Trophoblast cell (in vitro differentiated cells and primary cell): ENCODE data around the gene GSTA3.

Experiments
- DNase-seq, 2 donors: peaks; one replicate each; pipeline ENCODE4 v3.0.0-alpha.2; 2016
- H2AFZ ChIP-seq: 2 replicates; pipeline ENCODE4 v1.6.1; 2013; ENCODE audit warnings: low read length, moderate library complexity, mild to moderate bottlenecking; ENCODE audit not compliant: insufficient read depth, poor library complexity
- H2AK5ac ChIP-seq: 2 replicates; pipeline ENCODE4 v1.6.1; 2013; ENCODE audit warnings: mild to moderate bottlenecking, low read length
- H2BK120ac ChIP-seq: 2 replicates; pipeline ENCODE4 v1.6.1; 2013; ENCODE audit warnings: low read length, mild to moderate bottlenecking, moderate library complexity; ENCODE audit not compliant: insufficient read depth, poor library complexity
- H2BK12ac ChIP-seq: 2 replicates; pipeline ENCODE4 v1.6.1; 2013; ENCODE audit warnings: mild to moderate bottlenecking, low read length, moderate library complexity
- H2BK5ac ChIP-seq: 2 replicates; pipeline ENCODE4 v1.6.1; 2013; ENCODE audit warnings: low read length, low read depth, moderate library complexity, mild to moderate bottlenecking; ENCODE audit not compliant: poor library complexity
- H3K14ac ChIP-seq: 2 replicates; pipeline ENCODE4 v1.6.1; 2013; ENCODE audit warnings: mild to moderate bottlenecking, low read length
- H3K18ac ChIP-seq: 2 replicates; pipeline ENCODE4 v1.6.1; 2013; ENCODE audit warnings: mild to moderate bottlenecking, low read length
- H3K23ac ChIP-seq: 2 replicates; pipeline ENCODE4 v1.6.1; 2013; ENCODE audit warnings: low read length
- H3K27ac ChIP-seq: 2 replicates; pipeline ENCODE4 v1.5.1; 2013; ENCODE audit warnings: low read depth, mild to moderate bottlenecking, inconsistent platforms, low read length, moderate library complexity
- H3K27me3 ChIP-seq: 2 replicates; pipeline ENCODE4 v1.6.1; 2013; ENCODE audit warnings: inconsistent platforms, mild to moderate bottlenecking, low read length, moderate library complexity; ENCODE audit not compliant: insufficient read depth
- H3K36me3 ChIP-seq, 2 experiments: 1 replicate in 1 of 2; 2 replicates in 1 of 2; pipeline ENCODE4 v1.6.1; 2013; ENCODE audit warnings: low read length in 2 of 2, mild to moderate bottlenecking in 2 of 2, moderate library complexity in 1 of 2; ENCODE audit not compliant: insufficient read depth in 2 of 2, control insufficient read depth in 1 of 2
- H3K4ac ChIP-seq: 2 replicates; pipeline ENCODE4 v1.6.1; 2013; ENCODE audit warnings: low read depth, mild to moderate bottlenecking, low read length, moderate library complexity
- H3K4me1 ChIP-seq, 2 experiments: 1 replicate in 1 of 2; 2 replicates in 1 of 2; pipeline ENCODE4 v1.6.1; 2013; ENCODE audit warnings: low read length in 2 of 2, mild to moderate bottlenecking in 2 of 2, moderate library complexity in 1 of 2; ENCODE audit not compliant: insufficient read depth in 2 of 2, control insufficient read depth in 1 of 2
- H3K4me2 ChIP-seq: 2 replicates; pipeline ENCODE4 v1.6.1; 2013; ENCODE audit warnings: inconsistent platforms, mild to moderate bottlenecking, low read length, moderate library complexity
- H3K4me3 ChIP-seq: 2 replicates; pipeline ENCODE4 v1.5.1; 2013; ENCODE audit warnings: mild to moderate bottlenecking, low read depth, low read length, inconsistent platforms
- H3K79me1 ChIP-seq: one replicate; pipeline ENCODE4 v1.6.1; 2013; ENCODE audit warnings: low read length
- H3K79me2 ChIP-seq: 2 replicates; pipeline ENCODE4 v1.6.1; 2013; ENCODE audit warnings: low read length, mild to moderate bottlenecking; ENCODE audit not compliant: control insufficient read depth, insufficient read depth, poor library complexity
- H3K9ac ChIP-seq: 2 replicates; pipeline ENCODE4 v1.6.1; 2013; ENCODE audit warnings: mild to moderate bottlenecking, low read length
- H3K9me3 ChIP-seq: 2 replicates; pipeline ENCODE4 v1.6.1; 2013; ENCODE audit warnings: low read depth, mild to moderate bottlenecking, control low read depth, inconsistent platforms, low read length; ENCODE audit not compliant: insufficient read depth
- H4K12ac ChIP-seq: 2 replicates; pipeline ENCODE4 v1.6.1; 2013; ENCODE audit warnings: low read depth, mild to moderate bottlenecking, low read length, moderate library complexity
- H4K8ac ChIP-seq: 2 replicates; pipeline ENCODE4 v1.6.1; 2013; ENCODE audit warnings: low read depth, mild to moderate bottlenecking, low read length, moderate library complexity
- H4K91ac ChIP-seq: one replicate; pipeline ENCODE4 v1.6.1; 2013; ENCODE audit warnings: low read depth, mild to moderate bottlenecking, low read length, moderate library complexity
- WGBS: extraction: QIAGEN DNeasy Blood & Tissue Kit; methylation state at CpG from one replicate; pipeline ENCODE4 v1.1.7; 2013; ENCODE audit warnings: missing lambda C conversion rate; ENCODE audit not compliant: insufficient read length, insufficient coverage; ENCODE audit errors: extremely low coverage; 5-methylcytosine and 5-hydroxymethylcytosine counted together

GSTA3 gene

DNA sequence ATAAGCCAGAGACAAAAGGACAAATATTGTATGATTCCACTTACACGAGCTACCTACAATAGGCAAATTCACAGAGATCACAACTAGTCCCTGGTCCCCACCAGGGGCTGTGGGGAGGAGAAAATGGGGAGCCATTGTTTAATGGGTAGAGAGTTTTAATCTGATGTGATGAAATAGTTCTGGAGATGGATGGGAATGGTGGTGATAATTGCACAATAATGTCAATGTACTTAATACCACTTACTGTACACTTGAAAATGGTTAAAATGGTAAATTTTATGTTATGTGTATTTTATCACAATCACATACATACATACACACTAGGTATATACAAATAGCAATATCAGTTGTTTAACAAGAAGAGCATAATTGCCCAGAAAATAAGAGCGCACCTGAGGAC, 24.3 kb upstream of the GSTA3 start:
- no CpG with 5 or more reads among the region's 2 CpGs for WGBS
- Histone ChIP-seq H4K91ac (no peak overlapping the region), H2AFZ (no peak overlapping the region)

DNA sequence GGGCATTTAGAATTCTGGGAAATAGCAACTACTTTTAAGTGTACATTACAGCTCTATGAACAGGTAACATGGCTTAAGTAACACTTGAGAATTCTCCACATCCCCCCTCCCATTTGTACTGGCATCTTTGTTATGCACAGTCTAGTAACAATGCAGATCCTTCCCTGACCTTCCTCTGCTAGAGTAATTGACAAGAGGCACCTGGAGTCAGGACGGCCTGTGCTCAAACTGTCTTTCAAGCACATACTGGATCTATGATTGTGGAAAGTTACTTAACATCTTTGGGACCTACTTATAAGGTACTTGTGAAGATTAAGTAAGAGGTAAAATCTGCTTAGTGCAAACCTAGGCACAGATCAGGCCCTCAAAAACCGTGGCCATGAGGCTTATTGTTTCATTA, 21.9 kb upstream of the GSTA3 start:
- peak; percentile 55 to 64 for DNase-seq
- no peak overlapping the region for H3K9ac ChIP-seq
- H3K79me1 ChIP-seq: no peaks in the 10 kb centered on the region
- H3K4me2 ChIP-seq: no peak overlapping the region
- no peak overlapping the region for H2AK5ac ChIP-seq
- no peaks in the 10 kb centered on the region for H3K4me1 ChIP-seq
- no peak overlapping the region for H3K23ac ChIP-seq
- WGBS: no CpG with 5 or more reads among the region's 2 CpGs
- no peak overlapping the region for H3K27ac ChIP-seq
- no peaks in the 10 kb centered on the region for H3K36me3 ChIP-seq
- H3K18ac ChIP-seq: no peak overlapping the region
- H2BK12ac ChIP-seq: no peak overlapping the region
- no peak overlapping the region for H4K8ac ChIP-seq
- no peak overlapping the region for H3K4me3 ChIP-seq
- H4K12ac ChIP-seq: no peak overlapping the region
- no peaks in the 10 kb centered on the region for H3K79me2 ChIP-seq
- H3K27me3 ChIP-seq: no peaks in the 10 kb centered on the region
- H3K14ac ChIP-seq: no peak overlapping the region
- no peak overlapping the region for H3K4ac ChIP-seq
- no peaks in the 10 kb centered on the region for H3K9me3 ChIP-seq
- no peak overlapping the region for H2BK5ac ChIP-seq
- H4K91ac ChIP-seq: no peak overlapping the region
- H2BK120ac ChIP-seq: no peak overlapping the region
- no peak overlapping the region for H2AFZ ChIP-seq

More for the DNA sequence above, 24.3 kb upstream of the GSTA3 start:
- DNase-seq: no peak
- H3K18ac ChIP-seq: no peak overlapping the region
- no peaks in the 10 kb centered on the region for H3K9me3 ChIP-seq
- H3K27ac ChIP-seq: no peak overlapping the region
- no peaks in the 10 kb centered on the region for H3K27me3 ChIP-seq
- H3K4me2 ChIP-seq: no peak overlapping the region
- no peak overlapping the region for H3K4me3 ChIP-seq
- H3K79me2 ChIP-seq: no peaks in the 10 kb centered on the region
- H2BK120ac ChIP-seq: no peak overlapping the region
- H4K12ac ChIP-seq: no peak overlapping the region
- H2BK5ac ChIP-seq: no peak overlapping the region
- no peaks in the 10 kb centered on the region for H3K4me1 ChIP-seq
- H3K14ac ChIP-seq: no peak overlapping the region
- no peak overlapping the region for H4K8ac ChIP-seq
- no peak overlapping the region for H2AK5ac ChIP-seq
- no peak overlapping the region for H2BK12ac ChIP-seq
- no peaks in the 10 kb centered on the region for H3K79me1 ChIP-seq
- H3K9ac ChIP-seq: no peak overlapping the region
- no peak overlapping the region for H3K4ac ChIP-seq
- H3K36me3 ChIP-seq: no peaks in the 10 kb centered on the region
- no peak overlapping the region for H3K23ac ChIP-seq

DNA sequence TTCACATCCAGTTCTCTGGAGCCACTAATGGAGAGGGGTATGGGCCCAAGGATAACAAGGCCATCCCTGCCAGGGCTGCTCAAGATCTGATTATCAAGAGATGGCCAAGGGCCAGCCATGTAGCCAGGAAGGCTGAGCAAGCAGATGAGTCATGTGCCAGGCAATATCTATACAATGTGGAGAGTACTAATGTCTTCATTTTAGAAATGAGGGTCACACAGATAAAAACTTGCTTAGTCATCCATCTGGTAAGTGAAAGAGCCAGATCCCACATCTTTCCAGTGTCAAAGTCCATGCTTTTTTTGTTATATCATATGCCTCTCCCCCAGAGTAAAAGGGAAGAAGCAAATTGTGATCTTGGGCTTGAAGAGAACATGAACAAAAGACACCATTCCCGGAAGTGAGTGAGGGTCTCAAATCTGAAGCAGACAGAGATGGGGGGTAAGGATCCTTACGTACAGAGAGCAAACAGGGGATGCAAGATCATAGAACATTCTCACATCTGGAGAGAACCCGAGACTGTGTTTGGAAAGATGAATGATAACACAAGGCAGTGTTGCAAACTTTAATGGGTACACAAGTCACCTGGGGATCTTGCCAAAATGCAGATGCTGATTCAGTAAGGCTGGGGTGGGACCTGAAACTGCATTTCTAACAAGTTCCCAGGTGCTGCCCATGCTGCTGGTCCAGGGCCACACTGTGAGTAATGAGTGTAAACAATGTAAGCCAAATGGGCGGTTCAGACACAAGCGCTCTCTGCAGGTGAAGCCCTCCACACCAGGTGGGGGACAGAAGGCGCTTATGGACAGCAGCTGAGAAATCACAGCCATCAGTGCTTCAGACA, 20.0 kb upstream of the GSTA3 start:
- Histone ChIP-seq H4K12ac (no peak overlapping the region), H2BK5ac (no peak overlapping the region), H2AK5ac (no peak overlapping the region), H3K36me3 (no peaks in the 10 kb centered on the region), H3K4me3 (no peak overlapping the region), H3K9ac (no peak overlapping the region), H3K27ac (no peak overlapping the region), H3K18ac (no peak overlapping the region), H3K4me1 (no peaks in the 10 kb centered on the region), H3K9me3 (no peaks in the 10 kb centered on the region), H3K27me3 (no peaks in the 10 kb centered on the region), H3K14ac (no peak overlapping the region), H3K23ac (no peak overlapping the region), H3K4me2 (no peak overlapping the region), H2AFZ (no peak overlapping the region), H3K4ac (no peak overlapping the region), H4K91ac (no peak overlapping the region), H3K79me1 (no peaks in the 10 kb centered on the region), H2BK12ac (no peak overlapping the region), H3K79me2 (no peaks in the 10 kb centered on the region), H2BK120ac (no peak overlapping the region), H4K8ac (no peak overlapping the region)
- peak; percentile 73 to 80 for DNase-seq
- no CpG with 5 or more reads among the region's 6 CpGs for WGBS

DNA sequence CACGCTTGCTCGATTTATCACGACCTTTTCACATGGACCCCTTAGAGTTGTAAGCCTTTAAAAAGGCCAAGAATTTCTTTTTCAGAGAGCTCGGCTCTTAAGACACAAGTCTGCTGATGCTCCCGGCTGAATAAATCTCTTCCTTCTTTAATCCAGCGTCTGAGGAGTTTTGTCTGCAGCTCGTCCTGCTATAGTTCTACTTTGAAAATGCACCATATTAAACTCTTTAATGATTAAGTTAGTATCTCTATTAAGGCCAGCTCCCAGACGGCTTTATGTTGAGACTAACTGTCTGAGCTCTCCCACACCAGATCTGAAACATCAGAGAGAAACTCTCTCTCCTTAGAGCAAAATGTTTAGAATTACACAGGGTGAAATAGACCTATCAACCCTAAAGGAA, 18.0 kb upstream of the GSTA3 start:
- H3K23ac ChIP-seq: no peak overlapping the region
- H2AK5ac ChIP-seq: no peak overlapping the region
- no peak overlapping the region for H4K12ac ChIP-seq

More for the DNA sequence above, 18.0 kb upstream of the GSTA3 start:
- Histone ChIP-seq H3K4me2 (no peak overlapping the region), H2BK120ac (no peak overlapping the region), H3K27me3 (no peaks in the 10 kb centered on the region), H3K4me3 (no peak overlapping the region), H3K14ac (no peak overlapping the region), H3K9ac (no peak overlapping the region), H3K18ac (no peak overlapping the region), H3K36me3 (no peaks in the 10 kb centered on the region), H3K9me3 (no peaks in the 10 kb centered on the region), H4K91ac (no peak overlapping the region), H4K8ac (no peak overlapping the region), H3K79me2 (no peaks in the 10 kb centered on the region), H2BK5ac (no peak overlapping the region), H3K4me1 (peaks cover under 1% of the 10 kb centered on the region in 2 experiments), H3K27ac (no peak overlapping the region), H3K4ac (no peak overlapping the region), H2BK12ac (no peak overlapping the region), H2AFZ (no peak overlapping the region), H3K79me1 (no peaks in the 10 kb centered on the region)
- no peak for DNase-seq
- WGBS: no CpG with 5 or more reads among the region's 8 CpGs
